Jurkat, Clone E6-1 (cell line): ENCODE results near the gene PLPPR2.
"Not testable (repeated sequence)": the region's sequence is repeated elsewhere in the genome, so short reads cannot be mapped to it uniquely, and the experiment has no call there.

ENCODE experiments used
- DNase-seq: peaks from one replicate; pipeline ENCODE4 v3.0.0-alpha.2; 2011; ENCODE audit warnings: low read depth, low spot score
- H3K4me3 ChIP-seq: 2 replicates; pipeline ENCODE4 v1.5.1; 2011; ENCODE audit warnings: mild to moderate bottlenecking, low read length, control low read depth, moderate library complexity

Gene PLPPR2

GRCh38 chr19:11364935-11365334, 9.7 kb downstream of the PLPPR2 start:
- no peak for DNase-seq
- H3K4me3 ChIP-seq: no peak overlapping the region

DNA sequence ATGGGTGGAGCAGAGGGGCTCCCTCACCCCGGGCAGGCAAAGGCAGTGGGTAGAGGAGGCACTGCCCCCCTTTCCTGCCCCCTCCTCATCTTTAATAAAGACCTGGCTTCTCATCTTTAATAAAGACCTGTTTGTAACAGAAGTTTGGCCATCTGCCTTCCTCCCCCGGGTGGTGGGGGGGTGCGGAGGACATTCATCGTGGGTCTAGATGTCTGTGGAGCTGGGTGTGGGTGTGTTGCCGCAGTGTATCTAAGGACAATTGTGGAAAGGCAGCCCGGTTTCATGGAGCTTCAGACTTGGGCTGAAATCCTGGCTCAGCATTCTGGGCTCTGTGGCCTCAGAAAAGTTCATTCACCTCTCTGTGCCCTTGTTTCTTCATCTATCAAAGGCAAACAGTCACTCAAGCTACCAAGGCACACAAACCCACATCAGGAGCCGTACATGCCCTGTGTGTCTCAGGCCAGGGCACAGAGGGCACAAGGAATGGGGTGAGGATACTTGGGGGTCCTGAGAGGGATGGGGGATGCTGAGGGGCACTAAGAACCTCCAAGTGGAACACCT, 10.4 kb downstream of the PLPPR2 start:
- H3K4me3 ChIP-seq: no peak overlapping the region
- DNase-seq: no peak

DNA sequence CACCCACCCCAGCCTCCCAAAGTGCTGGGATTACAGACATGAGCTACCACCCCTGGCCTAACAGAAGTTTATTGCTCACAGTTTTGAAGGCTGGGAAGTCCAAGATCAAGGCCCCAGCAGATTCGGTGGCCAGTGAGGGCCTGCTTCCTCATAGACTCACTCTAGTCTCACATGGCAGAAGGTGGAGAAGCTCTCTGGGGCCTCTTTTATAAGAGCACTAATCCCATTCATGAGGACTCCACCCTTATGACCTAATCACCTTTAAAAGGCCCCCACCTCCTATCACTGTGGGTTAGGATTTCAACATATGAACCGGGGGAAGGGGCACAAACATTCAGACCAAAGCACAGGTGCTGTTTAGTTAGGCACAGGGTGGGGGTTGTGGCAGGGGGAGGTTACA, 12.3 kb downstream of the PLPPR2 start:
- no peak overlapping the region for H3K4me3 ChIP-seq
- no peak for DNase-seq

GRCh38 chr19:11370744-11371143, 15.5 kb downstream of the PLPPR2 start:
- DNase-seq: no peak
- H3K4me3 ChIP-seq: no peak overlapping the region

DNA sequence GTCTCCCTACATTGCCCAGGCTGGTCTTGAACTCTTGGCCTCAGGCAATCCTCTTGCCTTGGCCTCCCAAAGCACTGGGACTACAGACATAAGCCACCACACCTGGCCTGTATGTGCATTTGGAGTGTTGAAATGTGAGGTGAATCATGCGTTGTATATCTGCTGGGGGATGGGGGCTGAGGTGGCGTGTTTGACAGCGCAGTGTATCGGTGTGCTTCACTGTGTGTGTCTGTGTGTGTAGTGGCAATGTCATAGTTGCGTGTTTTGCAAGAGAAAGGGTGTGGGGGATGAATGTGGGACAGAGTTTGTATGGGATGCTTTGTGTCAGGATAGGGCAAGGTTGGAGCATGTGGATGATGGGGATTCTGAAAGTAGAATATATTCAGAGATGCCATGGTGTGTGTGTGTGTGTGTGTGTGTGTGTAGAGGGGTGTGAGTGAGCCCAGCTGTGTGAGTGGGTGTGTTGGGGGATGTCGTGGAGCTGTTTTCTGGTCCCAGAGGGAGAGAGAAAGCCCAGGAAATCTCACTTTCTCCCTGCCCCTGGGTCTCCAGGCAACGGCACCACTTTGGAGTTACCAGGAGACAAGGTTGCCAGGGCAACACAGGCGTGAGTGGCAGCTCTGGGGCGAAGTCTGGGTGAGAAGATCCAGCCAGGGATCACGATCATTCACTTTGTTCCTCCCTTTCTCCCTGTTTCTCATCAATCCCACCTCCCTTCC, 18.1 kb downstream of the PLPPR2 start:
- DNase-seq: no peak
- no peak overlapping the region for H3K4me3 ChIP-seq

- no peak for DNase-seq
- H3K4me3 ChIP-seq: peak overlapping the region; percentile 64
These were observed 18.7 kb downstream of the PLPPR2 start for GRCh38 chr19:11373885-11374432.

DNA sequence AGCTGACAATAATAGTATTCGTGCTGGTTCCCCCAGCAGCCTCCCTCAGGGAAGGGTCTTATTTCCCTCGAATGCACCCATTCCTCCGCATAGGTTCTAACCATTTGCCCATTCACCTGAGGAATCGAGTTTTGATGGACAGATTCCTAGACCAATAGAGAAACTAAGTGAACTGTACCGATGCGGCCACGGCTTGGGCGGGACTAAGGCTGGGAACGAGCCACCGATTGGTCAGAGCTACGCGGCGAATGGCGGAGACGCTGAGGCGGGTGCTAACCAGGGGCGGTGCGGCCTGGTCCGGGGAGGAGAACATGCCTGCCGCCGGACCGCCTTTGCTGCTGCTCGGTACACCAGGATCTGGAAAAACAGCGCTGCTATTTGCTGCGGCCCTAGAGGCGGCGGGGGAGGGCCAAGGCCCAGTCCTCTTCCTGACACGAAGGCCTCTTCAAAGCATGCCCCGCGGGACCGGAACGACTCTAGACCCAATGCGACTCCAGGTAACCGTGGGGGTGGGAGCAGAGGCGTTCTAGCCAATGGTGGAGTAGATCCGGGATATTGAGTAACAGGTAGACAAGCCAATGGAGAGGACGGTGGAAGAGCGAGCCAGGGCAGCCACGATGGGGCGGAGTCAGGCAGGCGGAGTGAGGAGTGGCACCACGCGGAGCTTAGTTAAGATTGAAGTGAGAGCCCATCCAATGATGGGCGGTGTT, 19.4 kb downstream of the PLPPR2 start, which contains the start of gene SWSAP1:
SWSAP1 (plus strand) TSS at position 234 of the 710 bp plus-strand sequence; CDS start at position 249, 15 bp downstream.
- peak within 1 kb of the TSS; percentile 64 for H3K4me3 ChIP-seq
- peak; percentile 99 for DNase-seq

- H3K4me3 ChIP-seq: peak overlapping the region; percentile 64
- peak; percentile 68 for DNase-seq
These were observed 20.1 kb downstream of the PLPPR2 start for GRCh38 chr19:11375143-11375948.

DNA sequence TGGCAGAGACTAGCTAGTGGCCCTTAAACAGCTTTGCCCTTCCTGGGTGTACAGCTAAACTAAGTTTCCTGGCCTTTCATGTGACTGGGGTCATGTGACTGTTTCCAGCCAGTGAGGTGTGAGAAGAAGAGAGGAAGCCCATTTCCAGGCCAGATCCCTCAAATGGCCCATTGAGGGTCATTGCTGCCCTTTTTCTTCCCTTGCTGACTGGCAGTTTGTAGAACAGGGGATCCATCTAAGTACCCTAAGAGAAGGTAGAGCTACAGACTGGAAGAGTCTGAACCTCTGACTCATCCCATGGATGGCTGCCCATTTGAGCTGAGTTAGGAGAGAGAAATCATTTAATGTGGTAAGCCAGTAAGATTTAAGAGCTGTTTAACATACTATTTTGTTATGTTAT, 22.0 kb downstream of the PLPPR2 start:
- H3K4me3 ChIP-seq: peak overlapping the region; percentile 7; the same call in 1 of the 2 replicates
- no peak for DNase-seq

GRCh38 chr19:11377756-11378155, 22.5 kb downstream of the PLPPR2 start:
- no peak for DNase-seq

DNA sequence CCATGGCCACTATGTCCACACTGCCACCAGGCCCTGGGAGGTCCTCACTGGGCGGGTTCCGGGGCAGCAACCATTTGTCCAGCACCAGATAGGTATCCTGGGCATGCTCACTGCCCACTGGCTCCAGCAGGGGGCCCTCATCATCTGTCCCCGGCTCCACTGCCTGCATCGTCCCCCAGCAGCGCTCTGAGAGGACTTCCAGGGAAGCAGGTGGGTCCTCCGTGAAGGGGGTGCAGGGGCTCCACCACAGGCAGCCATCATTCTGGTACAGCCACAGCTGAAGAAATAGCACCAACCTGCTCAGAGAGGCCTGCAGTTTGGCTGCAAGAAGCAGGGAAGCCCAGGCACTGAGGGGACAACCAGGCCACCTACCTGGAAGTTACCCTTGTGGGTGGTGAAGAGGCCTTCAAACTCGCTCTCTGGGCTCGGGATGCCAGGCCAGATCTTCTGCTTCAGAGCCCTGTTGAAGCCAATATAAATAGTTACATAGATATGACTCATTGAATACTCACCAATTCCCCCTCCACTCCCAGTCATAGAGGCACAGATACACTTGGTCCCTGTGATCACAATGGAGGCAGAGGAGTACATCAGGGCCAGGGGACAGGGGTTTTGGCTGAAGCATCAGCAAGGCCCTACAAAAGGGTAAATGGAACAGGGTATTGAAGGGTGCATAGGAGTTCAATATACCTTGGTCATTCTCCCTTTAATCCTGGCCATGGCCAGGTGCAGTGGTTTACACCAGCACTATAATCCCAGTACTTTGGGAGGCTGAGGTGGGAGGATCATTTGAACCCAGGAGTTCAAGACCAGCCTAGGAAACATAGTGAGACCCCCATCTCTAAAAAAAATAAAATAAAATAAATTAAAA, 23.3 kb downstream of the PLPPR2 start:
- H3K4me3 ChIP-seq: no peak overlapping the region
- DNase-seq: no peak

More at GRCh38 chr19:11377756-11378155, 22.5 kb downstream of the PLPPR2 start:
- H3K4me3 ChIP-seq: no peak overlapping the region

DNA sequence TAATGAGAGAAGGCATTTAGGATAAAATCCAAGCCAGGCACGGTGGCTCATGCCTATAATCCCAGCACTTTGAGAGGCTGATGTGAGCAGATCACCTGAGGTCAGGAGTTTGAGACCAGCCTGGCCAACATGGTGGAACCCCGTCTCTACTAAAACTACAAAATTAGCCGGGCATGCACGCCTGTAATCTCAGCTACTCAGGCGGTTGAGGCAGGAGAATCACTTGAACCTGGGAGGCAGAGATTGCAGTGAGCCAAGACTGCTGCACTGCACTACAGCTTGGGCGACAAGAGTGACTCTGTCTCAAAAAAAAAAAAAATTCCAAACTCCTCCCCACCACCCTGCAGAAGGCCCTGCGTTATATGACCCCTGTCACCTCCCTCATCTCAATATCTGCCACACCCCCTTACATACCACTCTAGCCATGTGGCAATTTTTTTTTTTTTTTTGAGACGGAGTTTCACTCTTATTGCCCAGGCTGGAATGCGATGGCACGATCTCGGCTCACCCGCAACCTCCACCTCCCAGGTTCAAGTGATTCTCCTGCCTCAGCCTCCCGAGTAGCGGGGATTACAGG, 24.1 kb downstream of the PLPPR2 start:
- not testable (repeated sequence) for DNase-seq, H3K4me3 ChIP-seq

GRCh38 chr19:11379857-11380350, 24.7 kb downstream of the PLPPR2 start:
- no peak for DNase-seq
- peak overlapping the region; percentile 76 for H3K4me3 ChIP-seq

GRCh38 chr19:11380653-11381537, 25.7 kb downstream of the PLPPR2 start:
- DNase-seq: peak; percentile 98
- H3K4me3 ChIP-seq: peak overlapping the region; percentile 76

- H3K4me3 ChIP-seq: peak overlapping the region; percentile 37
These were observed 27.9 kb downstream of the PLPPR2 start for GRCh38 chr19:11382898-11383705.

GRCh38 chr19:11383706-11384048, 28.4 kb downstream of the PLPPR2 start:
- no peak overlapping the region for H3K4me3 ChIP-seq
- no peak for DNase-seq

More at GRCh38 chr19:11382898-11383705, 27.9 kb downstream of the PLPPR2 start:
- no peak for DNase-seq
